Measurements from ENCODE around the gene VWCE. TPM values are rescaled to one million over a fixed set of nuclear protein-coding genes. Genes with fewer than 3 reads are reported as not detected.

Gene VWCE
- total and polyA plus RNA-seq, 7 donors = 0.49 to 5.5 (median 0.61) TPM; not detected in 2

DNA sequence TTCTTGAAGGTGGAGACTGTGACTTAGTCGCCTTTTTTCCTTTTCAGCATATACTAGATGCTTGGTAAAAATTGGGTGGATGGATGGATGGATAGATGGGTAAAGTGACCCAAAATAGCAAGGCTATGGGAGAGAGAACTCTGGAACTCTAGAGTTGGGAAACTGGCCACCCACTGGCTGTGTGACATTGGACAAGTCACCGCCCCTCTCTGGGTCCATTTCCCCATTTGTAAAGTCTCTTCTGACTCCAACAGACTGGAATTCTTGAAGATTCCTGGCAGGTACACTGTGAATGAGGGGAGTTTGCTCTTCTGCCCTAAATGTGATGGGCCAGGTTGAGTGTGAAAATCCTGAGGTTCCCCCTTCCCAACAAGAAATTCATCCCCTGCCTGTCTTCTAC lies 45.9 kb upstream of the VWCE start:
- Histone ChIP-seq H3K36me3 (peaks cover 0 to 6% (median 3%) of the 10 kb centered on the region in 4 donors), H3K27me3 (no peaks in the 10 kb centered on the region), H3K9me3 (no peaks in the 10 kb centered on the region), H3K4me3 (no peak overlapping the region), H3K27ac (no peak overlapping the region), H3K4me1 (peaks cover 0 to 2% (median 0%) of the 10 kb centered on the region in 4 donors)
- intact Hi-C loops (cut with DNase I) = no loop called here
- peak; percentile 21 for DNase-seq
- TF ChIP-seq POLR2AphosphoS5 (IDR thresholded peaks at IDR 0.05) (no peak), EP300 (IDR thresholded peaks at IDR 0.05) (no peak), POLR2A (IDR thresholded peaks at IDR 0.05) (no peak)
- TF ChIP-seq, protein P1, sequence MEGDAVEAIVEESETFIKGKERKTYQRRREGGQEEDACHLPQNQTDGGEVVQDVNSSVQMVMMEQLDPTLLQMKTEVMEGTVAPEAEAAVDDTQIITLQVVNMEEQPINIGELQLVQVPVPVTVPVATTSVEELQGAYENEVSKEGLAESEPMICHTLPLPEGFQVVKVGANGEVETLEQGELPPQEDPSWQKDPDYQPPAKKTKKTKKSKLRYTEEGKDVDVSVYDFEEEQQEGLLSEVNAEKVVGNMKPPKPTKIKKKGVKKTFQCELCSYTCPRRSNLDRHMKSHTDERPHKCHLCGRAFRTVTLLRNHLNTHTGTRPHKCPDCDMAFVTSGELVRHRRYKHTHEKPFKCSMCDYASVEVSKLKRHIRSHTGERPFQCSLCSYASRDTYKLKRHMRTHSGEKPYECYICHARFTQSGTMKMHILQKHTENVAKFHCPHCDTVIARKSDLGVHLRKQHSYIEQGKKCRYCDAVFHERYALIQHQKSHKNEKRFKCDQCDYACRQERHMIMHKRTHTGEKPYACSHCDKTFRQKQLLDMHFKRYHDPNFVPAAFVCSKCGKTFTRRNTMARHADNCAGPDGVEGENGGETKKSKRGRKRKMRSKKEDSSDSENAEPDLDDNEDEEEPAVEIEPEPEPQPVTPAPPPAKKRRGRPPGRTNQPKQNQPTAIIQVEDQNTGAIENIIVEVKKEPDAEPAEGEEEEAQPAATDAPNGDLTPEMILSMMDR (IDR thresholded peaks at IDR 0.05) = no peak
- 97 to 99% methylated on average over 2 of the region's 2 CpGs for WGBS, 2 donors

DNA sequence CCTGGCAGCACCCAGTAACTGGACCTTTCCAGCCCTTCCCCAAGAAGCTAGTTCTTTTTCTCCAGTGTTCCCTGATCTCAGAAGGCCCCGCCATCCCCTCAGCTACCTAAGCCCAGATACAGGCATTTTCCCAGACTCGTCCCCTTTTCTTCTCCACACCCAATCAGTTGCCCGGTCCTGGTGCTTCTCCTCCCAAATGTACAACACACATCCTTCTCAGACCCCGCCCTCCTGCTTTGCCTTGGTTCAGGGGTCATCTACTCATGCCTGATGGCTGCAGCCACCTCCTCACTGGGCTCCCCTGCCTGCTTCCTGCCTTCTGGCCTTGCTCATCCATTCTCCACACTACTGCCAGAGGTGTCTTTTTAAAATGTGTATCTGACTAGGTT lies 44.4 kb upstream of the VWCE start:
- no peak for TF ChIP-seq EP300 (IDR thresholded peaks at IDR 0.05)
- no peak for TF ChIP-seq POLR2A (IDR thresholded peaks at IDR 0.05)
- TF ChIP-seq, protein P1 (IDR thresholded peaks at IDR 0.05) = no peak
- TF ChIP-seq POLR2AphosphoS5 (IDR thresholded peaks at IDR 0.05) = no peak
- no peak overlapping the region for H3K4me3 ChIP-seq
- no peak for DNase-seq
- H3K36me3 ChIP-seq = peaks cover 0 to 6% (median 3%) of the 10 kb centered on the region in 4 donors
- peaks cover 0 to 5% (median 0%) of the 10 kb centered on the region in 4 donors for H3K4me1 ChIP-seq
- 84 to 90% methylated on average over 4 of the region's 4 CpGs for WGBS, 2 donors
- no peaks in the 10 kb centered on the region for H3K27me3 ChIP-seq
- no peaks in the 10 kb centered on the region for H3K9me3 ChIP-seq
- H3K27ac ChIP-seq = no peak overlapping the region
- intact Hi-C loops (cut with DNase I) = loop anchor here (10.0 kb wide), 1 partner anchor 435 kb away; the partner anchor contains the start of gene PRPF19

DNA sequence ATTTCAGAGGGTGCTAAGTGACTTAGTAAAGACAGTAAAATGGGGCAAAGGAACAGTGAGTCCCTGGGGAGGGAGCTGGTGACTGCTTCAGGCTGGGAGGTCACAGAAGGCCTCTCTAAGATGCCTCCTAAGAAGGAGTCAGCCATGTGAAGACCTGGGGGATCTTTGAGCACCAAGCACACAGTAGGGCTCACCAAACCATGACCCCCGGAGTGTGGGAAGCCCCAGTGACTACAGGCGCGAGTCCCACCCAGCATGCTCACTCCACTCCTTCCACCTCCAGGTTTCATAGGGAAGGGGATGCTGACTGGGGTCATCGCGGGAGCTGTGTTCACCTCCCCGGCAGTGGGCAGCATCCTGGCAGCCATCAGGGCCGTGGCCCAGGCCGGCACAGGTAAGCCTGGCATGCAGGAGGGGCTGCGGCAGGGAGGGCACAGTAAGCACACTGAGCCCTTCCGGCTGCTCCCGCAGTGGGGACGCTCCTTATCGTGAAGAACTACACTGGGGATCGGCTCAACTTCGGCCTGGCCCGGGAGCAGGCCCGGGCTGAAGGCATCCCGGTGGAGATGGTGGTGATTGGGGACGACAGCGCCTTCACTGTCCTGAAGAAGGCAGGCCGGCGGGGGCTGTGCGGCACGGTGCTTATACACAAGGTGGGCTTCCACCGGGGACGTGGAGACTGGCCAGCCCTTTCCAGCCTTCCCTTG lies 43.8 kb upstream of the VWCE start:
- H3K4me3 ChIP-seq = no peak overlapping the region
- H3K9me3 ChIP-seq = no peaks in the 10 kb centered on the region
- no peaks in the 10 kb centered on the region for H3K27me3 ChIP-seq
- H3K4me1 ChIP-seq = peaks cover 0 to 6% (median under 1%) of the 10 kb centered on the region in 4 donors
- peak; percentile 21 for DNase-seq
- H3K27ac ChIP-seq = no peak overlapping the region
- H3K36me3 ChIP-seq = peaks cover 0 to 6% (median 3%) of the 10 kb centered on the region in 4 donors
- WGBS, 2 donors = 92 to 93% methylated on average over 26 of the region's 26 CpGs
- intact Hi-C loops (cut with DNase I) = loop anchor here (10.0 kb wide), 1 partner anchor 434 kb away; the partner anchor contains the start of gene PRPF19
- TF ChIP-seq, protein P1 (IDR thresholded peaks at IDR 0.05) = no peak
- TF ChIP-seq POLR2A (IDR thresholded peaks at IDR 0.05) (no peak), POLR2AphosphoS5 (IDR thresholded peaks at IDR 0.05) (no peak), EP300 (IDR thresholded peaks at IDR 0.05) (no peak)

DNA sequence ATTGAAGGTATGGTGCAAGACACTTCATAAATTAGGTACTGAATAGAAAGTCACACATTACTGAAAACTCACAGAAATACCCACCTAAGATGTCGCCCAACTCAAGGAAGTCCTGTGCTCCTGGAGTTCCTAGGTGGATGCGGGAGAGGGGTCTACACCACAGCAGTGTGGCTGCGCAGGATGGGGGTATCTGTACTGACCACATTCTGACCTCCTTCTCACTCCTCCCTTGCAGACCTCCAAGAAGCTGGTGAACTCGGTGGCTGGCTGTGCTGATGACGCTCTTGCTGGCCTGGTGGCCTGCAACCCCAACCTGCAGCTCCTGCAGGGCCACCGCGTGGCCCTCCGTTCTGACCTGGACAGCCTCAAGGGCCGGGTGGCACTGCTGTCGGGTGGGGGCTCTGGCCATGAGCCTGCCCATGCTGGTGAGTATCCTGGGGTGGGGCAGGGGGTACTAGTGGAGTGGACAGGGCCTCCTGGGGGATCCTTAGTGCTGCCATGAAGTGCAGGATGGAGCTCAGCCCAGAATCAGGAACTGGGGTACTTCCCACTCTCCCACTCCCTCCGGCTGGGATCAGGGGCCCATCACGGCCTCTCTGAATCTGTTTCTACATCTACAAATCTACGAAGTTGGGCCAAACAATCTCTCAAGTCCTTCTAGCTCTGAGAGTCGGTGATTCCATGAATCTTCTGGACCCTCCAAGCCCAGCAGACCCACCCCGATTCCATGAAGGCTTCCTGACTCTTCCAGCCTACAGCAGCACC lies 42.8 kb upstream of the VWCE start:
- Histone ChIP-seq H3K27ac (no peak overlapping the region), H3K4me1 (peaks cover 0 to 13% (median 7%) of the 10 kb centered on the region in 4 donors), H3K4me3 (no peak overlapping the region), H3K9me3 (no peaks in the 10 kb centered on the region), H3K36me3 (peaks cover 0 to 6% (median 3%) of the 10 kb centered on the region in 4 donors), H3K27me3 (no peaks in the 10 kb centered on the region)
- WGBS, 2 donors = 95% methylated on average over 15 of the region's 15 CpGs
- intact Hi-C loops (cut with DNase I) = loop anchor here (1.0 to 10.0 kb wide), 2 partner anchors 47 to 433 kb away; partner anchors contain the start of gene PRPF19
- DNase-seq = no peak
- TF ChIP-seq POLR2A (IDR thresholded peaks at IDR 0.05) (no peak), EP300 (IDR thresholded peaks at IDR 0.05) (no peak), POLR2AphosphoS5 (IDR thresholded peaks at IDR 0.05) (no peak)
- TF ChIP-seq, protein P1 (IDR thresholded peaks at IDR 0.05) = no peak
